GM12891 (cell line): ENCODE results near the gene RBM8A. TPM values are rescaled to one million over a fixed set of nuclear protein-coding genes. Genes with fewer than 3 reads are reported as not detected.

Experiments
- DNase-seq: peaks from one replicate; pipeline ENCODE4 v3.0.0; 2011; ENCODE audit warnings: low spot score; ENCODE audit not compliant: insufficient read length
- FAIRE-seq: peaks from 2 replicates; lab custom pipeline; 2011; peaks lifted over from hg19 to GRCh38; lab: Jason Lieb, UNC
- PAX5 ChIP-seq: IDR thresholded peaks from 2 replicates; pipeline ENCODE4 v1.6.1; 2011; ENCODE audit warnings: low read length, moderate library complexity, mild to moderate bottlenecking; ENCODE audit not compliant: insufficient read depth, severe bottlenecking
- POLR2A ChIP-seq: IDR thresholded peaks from 2 replicates; pipeline ENCODE4 v1.6.1; 2011; ENCODE audit warnings: low read depth, low read length, control low read depth
- POLR2AphosphoS5 ChIP-seq: IDR thresholded peaks from 2 replicates; pipeline ENCODE4 v1.6.1; 2011; ENCODE audit warnings: low read depth, low read length, control low read depth
- POU2F2 ChIP-seq: IDR thresholded peaks from 2 replicates; pipeline ENCODE4 v1.6.1; 2011; ENCODE audit warnings: low read depth, mild to moderate bottlenecking, control low read depth, low read length, moderate library complexity
- SPI1 ChIP-seq: IDR thresholded peaks from 2 replicates; pipeline ENCODE4 v1.6.1; 2011; ENCODE audit warnings: low read depth, low read length, control low read depth
- TAF1 ChIP-seq: IDR thresholded peaks from 2 replicates; pipeline ENCODE4 v1.6.1; 2011; ENCODE audit warnings: low read depth, low read length, control low read depth
- polyA plus RNA-seq: library from polyadenylated mRNA; unstranded; fragments of >200 nt; gene quantifications from one replicate; pipeline ENCODE4 v1.2.1, GENCODE V29; 2012; ENCODE audit warnings: low read depth, missing spikeins, inconsistent platforms; ENCODE audit not compliant: missing spikeins

RBM8A gene
- polyA plus RNA-seq = 178 TPM

GRCh38 chr1:145927063-145927886 is at the start of gene RBM8A:
TSS of gene RBM8A (minus strand) at chr1:145927484. CDS start at chr1:145927426, 58 bp downstream.
- FAIRE-seq (peak; percentile 95), DNase-seq (peak; percentile 62)
- TF ChIP-seq POU2F2 (peak; percentile 78), PAX5 (no peak), POLR2A (peak; percentile 97), SPI1 (peak; percentile 52; the same call in 1 of the 2 replicates), POLR2AphosphoS5 (peak; percentile 97), TAF1 (peak; percentile 93)

GRCh38 chr1:145977016-145977415 is 49.7 kb upstream of the RBM8A start:
- DNase-seq (no peak), FAIRE-seq (no peak)
- no peak for TF ChIP-seq POLR2A
- TF ChIP-seq POLR2AphosphoS5 = no peak
- no peak for TF ChIP-seq SPI1
- TF ChIP-seq PAX5 = no peak
- TF ChIP-seq POU2F2 = no peak
- no peak for TF ChIP-seq TAF1

- no peak for FAIRE-seq
- no peak for DNase-seq
- TF ChIP-seq TAF1 = no peak
- TF ChIP-seq POLR2A = no peak
- TF ChIP-seq POU2F2 = no peak
- TF ChIP-seq PAX5 = no peak
- no peak for TF ChIP-seq SPI1
- TF ChIP-seq POLR2AphosphoS5 = no peak
Observed at GRCh38 chr1:145975216-145975615, 47.9 kb upstream of the RBM8A start.

GRCh38 chr1:145974721-145975120 is 47.4 kb upstream of the RBM8A start:
- no peak for TF ChIP-seq POU2F2
- TF ChIP-seq PAX5 = no peak
- TF ChIP-seq POLR2AphosphoS5 = no peak
- TF ChIP-seq SPI1 = no peak
- no peak for TF ChIP-seq POLR2A
- no peak for TF ChIP-seq TAF1
- no peak for FAIRE-seq
- DNase-seq = no peak

GRCh38 chr1:145972580-145972979 is 45.3 kb upstream of the RBM8A start:
- no peak for TF ChIP-seq POLR2A
- DNase-seq (no peak), FAIRE-seq (no peak)

GRCh38 chr1:145967288-145967687 is 40.0 kb upstream of the RBM8A start:
- no peak for FAIRE-seq
- TF ChIP-seq PAX5 = no peak
- TF ChIP-seq POLR2A = no peak
- no peak for TF ChIP-seq POU2F2
- TF ChIP-seq TAF1 = no peak
- TF ChIP-seq SPI1 = no peak
- TF ChIP-seq POLR2AphosphoS5 = no peak
- DNase-seq = no peak

GRCh38 chr1:145965119-145965744 is 37.9 kb upstream of the RBM8A start:
- FAIRE-seq = no peak
- TF ChIP-seq POLR2AphosphoS5 (no peak), POLR2A (no peak), TAF1 (no peak), SPI1 (no peak)
- no peak for DNase-seq

- DNase-seq (peak; percentile 78), FAIRE-seq (peak; percentile 89)
- TF ChIP-seq SPI1 (peak; percentile 75), PAX5 (no peak), POLR2A (peak; percentile 90), POLR2AphosphoS5 (peak; percentile 88), POU2F2 (peak; percentile 58; the same call in 1 of the 2 replicates), TAF1 (peak; percentile 80)
Observed at GRCh38 chr1:145964328-145965118, 37.2 kb upstream of the RBM8A start, which contains the start of the genes ANKRD34A and POLR3GL. TSS of gene ANKRD34A (minus strand) at chr1:145964575. CDS start at chr1:145961759, 2,816 bp downstream. TSS of gene POLR3GL (plus strand) at chr1:145964690. CDS start at chr1:145974866, 10,176 bp downstream.

- FAIRE-seq = no peak
- no peak for DNase-seq
- no peak for TF ChIP-seq POLR2AphosphoS5
- no peak for TF ChIP-seq POLR2A
- TF ChIP-seq TAF1 = no peak
- TF ChIP-seq SPI1 = no peak
- TF ChIP-seq POU2F2 = no peak
- TF ChIP-seq PAX5 = no peak
Observed at GRCh38 chr1:145963265-145964019, 36.2 kb upstream of the RBM8A start.
